GM12878 (cell line): ENCODE results near the gene DMKN. TPM values are rescaled to one million over a fixed set of nuclear protein-coding genes. Genes with fewer than 3 reads are reported as not detected.

ENCODE experiments used
- ATAC-seq: fragments of 200-7000 bp; cut with Tn5 transposase; 3 replicates; pipeline ENCODE4 v1.9.1; 2020; ENCODE audit warnings: mild to moderate bottlenecking, moderate library complexity
- BruUV-seq: library from RNA; stranded (reverse); fragments of 400-500 nt; replicated peaks from 2 replicates; lab custom pipeline; 2021; lab: Mats Ljungman, UMichigan
- CTCF ChIA-PET: fragments of 300-600 bp; sonication (Branson Sonifier 250); formaldehyde crosslinking; extraction: SDS; loops from one replicate; lab custom pipeline; 2021; ENCODE audit warnings: inconsistent platforms; lab: Yijun Ruan, JAX
- POLR2A ChIA-PET: fragments of 350-600 bp; formaldehyde crosslinking; extraction: SDS; loops from one replicate; lab custom pipeline; 2021; ENCODE audit warnings: inconsistent platforms; lab: Charles Lee
- RAD21 ChIA-PET: fragments of 300-600 bp; sonication (Branson Sonifier 250); formaldehyde crosslinking; loops from one replicate; lab custom pipeline; 2023; ENCODE audit warnings: antibody characterized with exemption; ENCODE audit not compliant: unreplicated experiment; lab: Charles Lee
- SMC1A ChIA-PET: fragments of 300-600 bp; sonication (Branson Sonifier 250); formaldehyde crosslinking; loops from one replicate; lab custom pipeline; 2023; ENCODE audit not compliant: unreplicated experiment, uncharacterized antibody; lab: Charles Lee
- DNase-seq: peaks from one replicate; pipeline ENCODE4 v3.0.0-alpha.2; 2011; ENCODE audit warnings: low read depth, low spot score
- FAIRE-seq: peaks from 3 replicates; lab custom pipeline; 2011; peaks lifted over from hg19 to GRCh38; lab: Jason Lieb, UNC
- H2AFZ ChIP-seq: 2 replicates; pipeline ENCODE4 v1.6.0; 2011; ENCODE audit warnings: low read depth, low read length, control low read depth; ENCODE audit not compliant: control insufficient read depth
- H3K27ac ChIP-seq: 2 replicates; pipeline ENCODE4 v1.5.1; 2011; ENCODE audit warnings: control low read depth; ENCODE audit not compliant: control insufficient read depth, insufficient read depth
- H3K27me3 ChIP-seq, 2 experiments: replicated peaks in 1 of 2; 2 replicates each; pipeline versions ENCODE4 v1.6.0 to v1.6.1; 2011; ENCODE audit warnings: low read length in 1 of 2; ENCODE audit not compliant: control insufficient read depth in 2 of 2, insufficient read depth in 2 of 2
- H3K36me3 ChIP-seq, 2 experiments: 2 replicates each; pipeline ENCODE4 v1.5.1; 2011; ENCODE audit warnings: low read length in 1 of 2; ENCODE audit not compliant: control insufficient read depth in 2 of 2, insufficient read depth in 2 of 2
- H3K4me1 ChIP-seq: 2 replicates; pipeline ENCODE4 v1.6.1; 2011; ENCODE audit warnings: mild to moderate bottlenecking, low read length, moderate library complexity, mixed read lengths; ENCODE audit not compliant: control insufficient read depth, insufficient read depth
- H3K4me2 ChIP-seq: 2 replicates; pipeline ENCODE4 v1.6.0; 2011; ENCODE audit warnings: control low read depth; ENCODE audit not compliant: control insufficient read depth, insufficient read depth
- H3K4me3 ChIP-seq: fragments of 200-600 bp; sonication (generic); 2 replicates; pipeline ENCODE4 v1.5.1; 2016
- H3K79me2 ChIP-seq: 2 replicates; pipeline ENCODE4 v1.6.0; 2011; ENCODE audit warnings: low read length; ENCODE audit not compliant: control insufficient read depth, insufficient read depth
- H3K9ac ChIP-seq: 2 replicates; pipeline ENCODE4 v1.8.0; 2011; ENCODE audit warnings: low read length, control low read depth, mixed read lengths; ENCODE audit not compliant: control insufficient read depth, insufficient read depth
- H3K9me3 ChIP-seq: replicated peaks from 3 replicates; pipeline ENCODE4 v1.5.1; 2011; ENCODE audit warnings: mild to moderate bottlenecking, low read length; ENCODE audit not compliant: control insufficient read depth, insufficient read depth
- H4K20me1 ChIP-seq: 2 replicates; pipeline ENCODE4 v1.6.0; 2011; ENCODE audit not compliant: control insufficient read depth, insufficient read depth
- BHLHE40 ChIP-seq, 2 experiments: fragments of 450-650 bp in 1 of 2; IDR thresholded peaks; 2 replicates each; pipeline ENCODE4 v1.6.1; 2011 to 2017; ENCODE audit warnings: low read depth in 2 of 2, borderline replicate concordance in 1 of 2, improper control_type of control experiment in 1 of 2, low read length in 1 of 2, mild to moderate bottlenecking in 1 of 2
- CTCF ChIP-seq, 3 experiments: IDR thresholded peaks in 2 of 3; conservative IDR thresholded peaks in 1 of 3; 2 replicates each; pipeline ENCODE4 v1.5.1; 2011; ENCODE audit warnings: low read depth in 3 of 3, low read length in 3 of 3, mild to moderate bottlenecking in 3 of 3, control low read depth in 2 of 3, moderate library complexity in 2 of 3, inconsistent platforms in 1 of 3, mixed read lengths in 1 of 3; ENCODE audit not compliant: control insufficient read depth in 2 of 3, insufficient read depth in 1 of 3; ENCODE audit errors: extremely low read depth in 1 of 3
- DPF2 ChIP-seq: fragments of 450-650 bp; IDR thresholded peaks from 2 replicates; pipeline ENCODE4 v1.6.1; 2017; ENCODE audit warnings: mild to moderate bottlenecking
- EGR1 ChIP-seq, 2 experiments: IDR thresholded peaks; 1 replicate in 1 of 2; 2 replicates in 1 of 2; pipeline ENCODE4 v1.6.1; 2011 to 2012; ENCODE audit warnings: low read depth in 2 of 2, low read length in 2 of 2, borderline replicate concordance in 1 of 2, mild to moderate bottlenecking in 1 of 2, moderate library complexity in 1 of 2
- EZH2 ChIP-seq: IDR thresholded peaks from 2 replicates; pipeline ENCODE4 v1.6.1; 2012; ENCODE audit warnings: low read depth, mild to moderate bottlenecking, control low read depth, inconsistent platforms, low read length, borderline replicate concordance; ENCODE audit not compliant: control insufficient read depth
- IKZF1 ChIP-seq: fragments of 450-650 bp; conservative IDR thresholded peaks from 2 replicates; pipeline ENCODE4 v1.6.1; 2017; ENCODE audit warnings: antibody characterized with exemption, mild to moderate bottlenecking
- IRF4 ChIP-seq: IDR thresholded peaks from 2 replicates; pipeline ENCODE4 v1.6.1; 2011; ENCODE audit warnings: low read depth, low read length
- MEF2B ChIP-seq: fragments of 450-650 bp; IDR thresholded peaks from 2 replicates; pipeline ENCODE4 v1.6.1; 2018; ENCODE audit warnings: mild to moderate bottlenecking, moderate library complexity; ENCODE audit not compliant: partially characterized antibody, poor library complexity, severe bottlenecking
- NBN ChIP-seq: fragments of 450-650 bp; IDR thresholded peaks from 2 replicates; pipeline ENCODE4 v1.6.1; 2016
- NFYB ChIP-seq: IDR thresholded peaks from 2 replicates; pipeline ENCODE4 v1.6.1; 2011; ENCODE audit warnings: low read depth, mild to moderate bottlenecking, low read length, improper control_type of control experiment, moderate library complexity; ENCODE audit not compliant: insufficient read depth
- NR2C2 ChIP-seq: IDR thresholded peaks from 2 replicates; pipeline ENCODE4 v1.6.1; 2011; ENCODE audit warnings: borderline replicate concordance, low read depth; ENCODE audit not compliant: control insufficient read depth, insufficient read length
- PAX5 ChIP-seq: IDR thresholded peaks from 2 replicates; pipeline ENCODE4 v1.6.1; 2011; ENCODE audit warnings: low read depth, low read length, borderline replicate concordance
- PKNOX1 ChIP-seq: fragments of 450-650 bp; IDR thresholded peaks from 2 replicates; pipeline ENCODE4 v1.6.1; 2016; ENCODE audit warnings: mild to moderate bottlenecking
- PML ChIP-seq: IDR thresholded peaks from 2 replicates; pipeline ENCODE4 v1.6.1; 2012; ENCODE audit warnings: low read length, inconsistent platforms
- SUZ12 ChIP-seq: fragments of 200-600 bp; sonication (generic); IDR thresholded peaks from one replicate; pipeline ENCODE4 v1.6.1; 2018; ENCODE audit warnings: antibody characterized with exemption, mild to moderate bottlenecking; ENCODE audit not compliant: unreplicated experiment
- TCF12 ChIP-seq: IDR thresholded peaks from 2 replicates; pipeline ENCODE4 v1.6.1; 2011; ENCODE audit warnings: low read depth, mild to moderate bottlenecking, low read length
- ZNF24 ChIP-seq: fragments of 450-650 bp; IDR thresholded peaks from 2 replicates; pipeline ENCODE4 v1.6.1; 2017; ENCODE audit warnings: antibody characterized with exemption, mild to moderate bottlenecking
- ZSCAN29 ChIP-seq: fragments of 450-650 bp; IDR thresholded peaks from 2 replicates; pipeline ENCODE4 v1.6.1; 2017; ENCODE audit warnings: mild to moderate bottlenecking, moderate library complexity
- WGBS: methylation state at CpG from one replicate; pipeline ENCODE4 v1.1.6; 2016; ENCODE audit warnings: low lambda C conversion rate; ENCODE audit not compliant: insufficient replicate concordance, insufficient coverage; ENCODE audit errors: missing lambda C conversion rate; 5-methylcytosine and 5-hydroxymethylcytosine counted together
- in situ Hi-C: fragments of 300-500 bp; cut with MboI; formaldehyde crosslinking; loops from 9 replicates; pipeline ENCODE4 v1.14.3; 2018; ENCODE audit warnings: mixed read lengths
- intact Hi-C: fragments of 100-400 bp; cut with micrococcal nuclease; formaldehyde crosslinking; loops from one replicate; pipeline ENCODE4 v1.14.2; 2022; ENCODE audit not compliant: unreplicated experiment
- polyA plus RNA-seq, 11 experiments: library from polyadenylated mRNA; depleted of rRNA in 4 of 11; unstranded in 6 of 11; stranded (reverse) in 5 of 11; fragments of >200 nt; fragmentation: Nextera tagmentation in 4 of 11; fragmentation: Illumina TruSeq in 1 of 11; extraction: Ambion mirVana in 4 of 11; extraction: Trizol in 1 of 11; gene quantifications; 1 replicate in 1 of 11; 2 replicates in 10 of 11; pipeline versions ENCODE4 v1.2.1 to v1.2.3, GENCODE V29; 2011 to 2016; ENCODE audit warnings: inconsistent platforms in 2 of 11, missing spikeins in 2 of 11, low read depth in 1 of 11
- total RNA-seq, 4 experiments: library from RNA; depleted of rRNA in 3 of 4; stranded (reverse); fragments of >200 nt in 3 of 4; fragmentation: Illumina TruSeq in 1 of 4; extraction: Trizol in 1 of 4; gene quantifications; 2 replicates each; pipeline versions ENCODE4 v1.2.1 to v1.2.3, GENCODE V29; 2013 to 2021

DMKN gene
- total and polyA plus RNA-seq, 10 of the 15 experiments (the other 5 are each of a cell fraction or from before 2014, with no cell fraction given) = 36.4 to 114 (median 58.6) TPM

GRCh38 chr19:35495107-35496064, 18.1 kb downstream of the DMKN start:
- Histone ChIP-seq H3K4me1 (peaks cover 9% of the 10 kb centered on the region), H3K4me3 (no peak overlapping the region), H2AFZ (peak overlapping the region; percentile 61), H3K36me3 (no peaks in the 10 kb centered on the region), H3K9me3 (no peaks in the 10 kb centered on the region), H3K27ac (no peak overlapping the region), H3K79me2 (no peaks in the 10 kb centered on the region), H3K27me3 (peaks cover 0 to 2% of the 10 kb centered on the region in 2 experiments; a peak in 1 of 4 replicates), H3K4me2 (peak overlapping the region; percentile 66), H4K20me1 (no peaks in the 10 kb centered on the region), H3K9ac (no peak overlapping the region)
- intact Hi-C loops = loop anchor here (1.0 to 10.0 kb wide), 3 partner anchors 27 to 231 kb away; partner anchors contain the start of gene USF2
- 9% methylated on average over 28 of the region's 30 CpGs for WGBS
- DNase-seq (no peak), ATAC-seq (peak; percentile 98), FAIRE-seq (peak; percentile 92)
- CTCF ChIA-PET = interaction anchor here (0.6 to 7.2 kb wide), 55 partner anchors 9 to 354 kb away, joined by 3 to 111 read pairs (median 4); partner anchors contain the start of genes FFAR1, FFAR2 and USF2
- SMC1A ChIA-PET = interaction anchor here (0.6 to 4.2 kb wide), 33 partner anchors 10 to 253 kb away, joined by 3 to 44 read pairs (median 4); no protein-coding TSS in a partner anchor
- RAD21 ChIA-PET = interaction anchor here (0.6 to 2.5 kb wide), 32 partner anchors 9 to 354 kb away, joined by 3 to 41 read pairs (median 6); partner anchors contain the start of genes FFAR1 and FXYD7
- no TSS peak for BruUV-seq
- POLR2A ChIA-PET = interaction anchor here (0.6 to 1.5 kb wide), 8 partner anchors 9 to 165 kb away, joined by 4 to 11 read pairs (median 7); partner anchors contain the start of gene FFAR1
- in situ Hi-C loops = no loop called here
- TF ChIP-seq EZH2 (no peak), PAX5 (peak; percentile 39; the same call in 1 of the 2 replicates), BHLHE40 (IDR thresholded peaks at IDR 0.05; ENCODE audit: borderline replicate concordance in 1 of 2, low read depth in 2 of 2, low read length in 1 of 2) (peak; percentile 19 to 39; a peak in 1 of 4 replicates), MEF2B (peak; percentile 61), PKNOX1 (peak; percentile 29; the same call in 1 of the 2 replicates), EGR1 (IDR thresholded peaks at IDR 0.05; ENCODE audit: borderline replicate concordance in 1 of 2, low read depth in 2 of 2, low read length in 2 of 2) (peak in 1 of 2 experiments; percentile 93; a peak in 2 of 3 replicates), PML (no peak), NFYB (no peak), NR2C2 (no peak), DPF2 (peak; percentile 49; the same call in 1 of the 2 replicates), IRF4 (peak; percentile 60; the same call in 1 of the 2 replicates), NBN (peak; percentile 54; the same call in 1 of the 2 replicates), SUZ12 (no peak), TCF12 (peak; percentile 53; the same call in 1 of the 2 replicates), IKZF1 (peak; percentile 84), ZNF24 (no peak), ZSCAN29 (no peak), CTCF (IDR thresholded peaks at IDR 0.05 in 2 of 3, conservative IDR thresholded peaks at IDR 0.05 in 1 of 3; ENCODE audit: control insufficient read depth in 2 of 3, extremely low read depth in 1 of 3, insufficient read depth in 1 of 3, low read depth in 3 of 3, low read length in 3 of 3) (peak; percentile 96 to 100 (median 98))
